Stimulated activated CD4-positive, alpha-beta T cell treated with anti-CD3 and anti-CD28 coated beads, Interleukin-15, amount 100 ng/mL, for 48 hours (primary cell): Measurements from ENCODE around the gene NLGN1.
"Not testable (repeated sequence)": the region's sequence is repeated elsewhere in the genome, so short reads cannot be mapped to it uniquely, and the experiment has no call there.

Experiments used
- DNase-seq, 2 donors: peaks; one replicate each; pipeline ENCODE4 v3.0.0-alpha.2; 2020; ENCODE audit warnings: low read depth in 2 of 2

NLGN1 gene

GRCh38 chr3:174218016-174218415 lies 820.5 kb downstream of the NLGN1 start:
- DNase-seq: no peak

GRCh38 chr3:174219738-174220137 lies 822.2 kb downstream of the NLGN1 start:
- no peak for DNase-seq

- DNase-seq: no peak
These were observed 823.4 kb downstream of the NLGN1 start for GRCh38 chr3:174220775-174221554.

GRCh38 chr3:174223042-174223441 lies 825.5 kb downstream of the NLGN1 start:
- DNase-seq: no peak

- DNase-seq: no peak
These were observed 826.1 kb downstream of the NLGN1 start for GRCh38 chr3:174223626-174224025.

GRCh38 chr3:174229916-174230315 lies 832.4 kb downstream of the NLGN1 start:
- no peak for DNase-seq

- DNase-seq: not testable (repeated sequence)
These were observed 834.6 kb downstream of the NLGN1 start for GRCh38 chr3:174232028-174232657.

GRCh38 chr3:174232658-174233429 lies 835.3 kb downstream of the NLGN1 start:
- no peak for DNase-seq

- DNase-seq: no peak
These were observed 836.0 kb downstream of the NLGN1 start for GRCh38 chr3:174233511-174233910.

- no peak for DNase-seq
These were observed 844.9 kb downstream of the NLGN1 start for GRCh38 chr3:174242311-174243041.

- DNase-seq: no peak
These were observed 845.6 kb downstream of the NLGN1 start for GRCh38 chr3:174243171-174243570.

GRCh38 chr3:174247687-174248152 lies 850.2 kb downstream of the NLGN1 start:
- no peak for DNase-seq

- DNase-seq: no peak
These were observed 854.1 kb downstream of the NLGN1 start for GRCh38 chr3:174251681-174252080.

GRCh38 chr3:174253196-174253823 lies 855.8 kb downstream of the NLGN1 start:
- DNase-seq: no peak

- no peak for DNase-seq
These were observed 856.4 kb downstream of the NLGN1 start for GRCh38 chr3:174253940-174254339.

- no peak for DNase-seq
These were observed 857.9 kb downstream of the NLGN1 start for GRCh38 chr3:174255454-174255853.

- no peak for DNase-seq
These were observed 868.9 kb downstream of the NLGN1 start for GRCh38 chr3:174266476-174266875.

- DNase-seq: no peak
These were observed 870.5 kb downstream of the NLGN1 start for GRCh38 chr3:174268061-174268460.

GRCh38 chr3:174268586-174268985 lies 871.0 kb downstream of the NLGN1 start:
- DNase-seq: no peak

GRCh38 chr3:174270841-174271240 lies 873.3 kb downstream of the NLGN1 start:
- DNase-seq: no peak

- DNase-seq: no peak
These were observed 877.8 kb downstream of the NLGN1 start for GRCh38 chr3:174275336-174275735.
